Thyroid gland (tissue), 4 donors: ENCODE data around the gene POU6F1.

ENCODE experiments used
- CTCF ChIP-seq, 6 experiments: fragments of 200-600 bp in 3 of 6; fragments of 450-650 bp in 3 of 6; sonication (generic) in 3 of 6; IDR thresholded peaks; one replicate each; pipeline ENCODE4 v1.5.1; 2016 to 2019; ENCODE audit warnings: antibody characterized with exemption in 6 of 6, mild to moderate bottlenecking in 2 of 6, inconsistent platforms in 1 of 6, moderate library complexity in 1 of 6
- POLR2A ChIP-seq, 2 donors: fragments of 450-650 bp; IDR thresholded peaks; one replicate each; pipeline ENCODE4 v1.6.1; 2017; ENCODE audit warnings: antibody characterized with exemption in 2 of 2, mild to moderate bottlenecking in 2 of 2, moderate library complexity in 1 of 2

- TF ChIP-seq CTCF (IDR thresholded peaks at IDR 0.05) (no peak), POLR2A (IDR thresholded peaks at IDR 0.05) (no peak)
These were observed 7.9 kb upstream of the POU6F1 start for GRCh38 chr12:51225771-51226170.
